Keratinocyte (primary cell): ENCODE results near the gene FRMD3. TPM values are rescaled to one million over a fixed set of nuclear protein-coding genes. Genes with fewer than 3 reads are reported as not detected.

Source experiments
- DNase-seq: peaks from one replicate; pipeline ENCODE4 v3.0.0-alpha.2; 2011; ENCODE audit warnings: low read depth, missing footprints, low spot score
- FAIRE-seq: peaks from 2 replicates; lab custom pipeline; 2011; peaks lifted over from hg19 to GRCh38; lab: Jason Lieb, UNC
- H2AFZ ChIP-seq: 2 replicates; pipeline ENCODE4 v1.6.0; 2012; ENCODE audit warnings: low read length, control low read depth, inconsistent platforms; ENCODE audit not compliant: control insufficient read depth
- H3K27ac ChIP-seq: 2 replicates; pipeline ENCODE4 v1.5.1; 2011; ENCODE audit warnings: low read length; ENCODE audit not compliant: control insufficient read depth, insufficient read depth
- H3K27me3 ChIP-seq: 3 replicates; pipeline ENCODE4 v1.6.0; 2011; ENCODE audit warnings: low read length; ENCODE audit not compliant: control insufficient read depth, insufficient read depth; ENCODE audit errors: extremely low read depth
- H3K36me3 ChIP-seq, 2 experiments: 2 replicates in 1 of 2; 3 replicates in 1 of 2; pipeline ENCODE4 v1.5.1; 2011; ENCODE audit warnings: low read length in 2 of 2, mild to moderate bottlenecking in 1 of 2; ENCODE audit not compliant: control insufficient read depth in 2 of 2, insufficient read depth in 2 of 2; ENCODE audit errors: extremely low read depth in 1 of 2
- H3K4me1 ChIP-seq: 3 replicates; pipeline ENCODE4 v1.5.1; 2011; ENCODE audit warnings: low read length; ENCODE audit not compliant: control insufficient read depth, insufficient read depth; ENCODE audit errors: extremely low read depth
- H3K4me2 ChIP-seq: 3 replicates; pipeline ENCODE4 v1.6.0; 2011; ENCODE audit warnings: low read depth, low read length; ENCODE audit not compliant: control insufficient read depth, insufficient read depth; ENCODE audit errors: extremely low read depth
- H3K4me3 ChIP-seq, 3 experiments: fragments of 200-600 bp in 1 of 3; sonication (generic) in 1 of 3; 2 replicates in 2 of 3; 3 replicates in 1 of 3; pipeline ENCODE4 v1.5.1; 2011 to 2016; ENCODE audit warnings: low read length in 3 of 3, mild to moderate bottlenecking in 3 of 3, control low read depth in 2 of 3, inconsistent platforms in 1 of 3, low read depth in 1 of 3, mixed read lengths in 1 of 3, mixed run types in 1 of 3, moderate library complexity in 1 of 3; ENCODE audit not compliant: control insufficient read depth in 2 of 3, insufficient read depth in 2 of 3; ENCODE audit errors: extremely low read depth in 1 of 3
- H3K79me2 ChIP-seq: 2 replicates; pipeline ENCODE4 v1.6.0; 2012; ENCODE audit warnings: low read length; ENCODE audit not compliant: control insufficient read depth, insufficient read depth
- H3K9ac ChIP-seq: 3 replicates; pipeline ENCODE4 v1.6.0; 2011; ENCODE audit warnings: low read length; ENCODE audit not compliant: control insufficient read depth, insufficient read depth; ENCODE audit errors: extremely low read depth
- H3K9me1 ChIP-seq: 3 replicates; pipeline ENCODE4 v1.6.0; 2011; ENCODE audit warnings: low read length; ENCODE audit not compliant: control insufficient read depth, insufficient read depth; ENCODE audit errors: extremely low read depth
- H3K9me3 ChIP-seq: 2 replicates; pipeline ENCODE4 v1.5.1; 2012; ENCODE audit warnings: low read depth, low read length; ENCODE audit not compliant: control insufficient read depth
- H4K20me1 ChIP-seq: 3 replicates; pipeline ENCODE4 v1.6.0; 2011; ENCODE audit warnings: low read length; ENCODE audit not compliant: control insufficient read depth, insufficient read depth; ENCODE audit errors: extremely low read depth
- CTCF ChIP-seq, 3 experiments: IDR thresholded peaks in 1 of 3; conservative IDR thresholded peaks in 1 of 3; optimal IDR thresholded peaks in 1 of 3; 2 replicates in 2 of 3; 3 replicates in 1 of 3; pipeline versions ENCODE3 to v1.5.1; 2011; ENCODE audit warnings: low read length in 3 of 3, mild to moderate bottlenecking in 3 of 3, moderate library complexity in 2 of 3, control low read depth in 1 of 3, inconsistent platforms in 1 of 3; ENCODE audit not compliant: insufficient read depth in 2 of 3; ENCODE audit errors: extremely low read depth in 1 of 3
- EZH2 ChIP-seq: IDR thresholded peaks from one replicate; pipeline ENCODE4 v1.6.1; 2012; ENCODE audit warnings: inconsistent platforms, mild to moderate bottlenecking, low read length, moderate library complexity
- dilution Hi-C: fragments of 300-500 bp; cut with MboI; formaldehyde crosslinking; loops from one replicate; pipeline ENCODE4 v1.7.0; 2020; ENCODE audit warnings: low sequenced_read_pairs; ENCODE audit not compliant: extremely low pct_ligation_motif_present
- polyA plus RNA-seq, 5 experiments: library from polyadenylated mRNA; depleted of rRNA in 3 of 5; stranded (reverse) in 3 of 5; stranded (forward) in 1 of 5; unstranded in 1 of 5; fragments of >200 nt; gene quantifications; 1 replicate in 1 of 5; 2 replicates in 3 of 5; 3 replicates in 1 of 5; pipeline versions ENCODE4 v1.2.1 to v1.2.3, GENCODE V29; 2011 to 2012; ENCODE audit warnings: missing spikeins in 2 of 5, low read depth in 1 of 5, low replicate concordance in 1 of 5

The FRMD3 gene
- polyA plus RNA-seq, 1 donor (not counting 4 experiments of a cell fraction or from before 2014, with no cell fraction given) = 0.21 TPM

- FAIRE-seq (no peak), DNase-seq (no peak)
- Histone ChIP-seq H3K36me3 (no peaks in the 10 kb centered on the region), H3K9me1 (no peaks in the 10 kb centered on the region), H4K20me1 (no peaks in the 10 kb centered on the region), H2AFZ (no peak overlapping the region), H3K79me2 (no peaks in the 10 kb centered on the region), H3K27ac (no peak overlapping the region), H3K4me2 (no peak overlapping the region), H3K27me3 (no peaks in the 10 kb centered on the region), H3K4me1 (no peaks in the 10 kb centered on the region), H3K9me3 (no peaks in the 10 kb centered on the region), H3K4me3 (no peak overlapping the region), H3K9ac (no peak overlapping the region)
- no peak for TF ChIP-seq EZH2
- no peak for TF ChIP-seq CTCF (optimal IDR thresholded peaks at IDR 0.05 in 1 of 3, IDR thresholded peaks at IDR 0.05 in 1 of 3, conservative IDR thresholded peaks at IDR 0.05 in 1 of 3; ENCODE audit: extremely low read depth in 1 of 3, insufficient read depth in 2 of 3, low read length in 3 of 3)
- dilution Hi-C loops = no loop called here
Observed at GRCh38 chr9:83247732-83248131, 290.5 kb downstream of the FRMD3 start.

- no peaks in the 10 kb centered on the region for H3K9me3 ChIP-seq
- no peaks in the 10 kb centered on the region for H4K20me1 ChIP-seq
- H3K79me2 ChIP-seq = no peaks in the 10 kb centered on the region
- H3K4me1 ChIP-seq = no peaks in the 10 kb centered on the region
- DNase-seq = no peak
- H3K4me3 ChIP-seq = no peak overlapping the region
- no peak overlapping the region for H2AFZ ChIP-seq
- dilution Hi-C loops = no loop called here
- no peaks in the 10 kb centered on the region for H3K36me3 ChIP-seq
- no peaks in the 10 kb centered on the region for H3K27me3 ChIP-seq
- H3K27ac ChIP-seq = no peak overlapping the region
- no peak for FAIRE-seq
- TF ChIP-seq EZH2 (no peak), CTCF (optimal IDR thresholded peaks at IDR 0.05 in 1 of 3, IDR thresholded peaks at IDR 0.05 in 1 of 3, conservative IDR thresholded peaks at IDR 0.05 in 1 of 3; ENCODE audit: extremely low read depth in 1 of 3, insufficient read depth in 2 of 3, low read length in 3 of 3) (no peak)
- no peaks in the 10 kb centered on the region for H3K9me1 ChIP-seq
- no peak overlapping the region for H3K4me2 ChIP-seq
- no peak overlapping the region for H3K9ac ChIP-seq
Observed at GRCh38 chr9:83245979-83246659, 292.1 kb downstream of the FRMD3 start.
